K562 (cell line): ENCODE data around the gene GJB2. TPM values are rescaled to one million over a fixed set of nuclear protein-coding genes. Genes with fewer than 3 reads are reported as not detected.

Experiments used
- ATAC-seq: fragments of 200-7000 bp; cut with Tn5 transposase; 3 replicates; pipeline ENCODE4 v1.9.1; 2020; ENCODE audit warnings: moderate library complexity
- BruUV-seq: library from RNA; stranded (reverse); fragments of 400-500 nt; replicated peaks from 2 replicates; lab custom pipeline; 2021; lab: Mats Ljungman, UMichigan
- CTCF ChIA-PET: fragments of 300-600 bp; formaldehyde crosslinking; extraction: SDS; loops from one replicate; lab custom pipeline; 2021; ENCODE audit warnings: low intra/inter-chr PET ratio; lab: Yijun Ruan, JAX
- POLR2A ChIA-PET: fragments of 300-600, 350-650 bp; sonication (Branson Sonifier 250); formaldehyde crosslinking; extraction: SDS; loops from one replicate; lab custom pipeline; 2021; ENCODE audit warnings: antibody characterized with exemption, inconsistent platforms; lab: Yijun Ruan, JAX
- DNase-seq, 4 experiments: peaks; one replicate each; pipeline versions ENCODE4 v3.0.0 to v3.0.0-alpha.2; 2011 to 2018; ENCODE audit warnings: low spot score in 3 of 4, mixed read lengths in 3 of 4; ENCODE audit errors: extremely low read depth in 1 of 4
- FAIRE-seq: peaks from 2 replicates; lab custom pipeline; 2011; peaks lifted over from hg19 to GRCh38; lab: Jason Lieb, UNC
- H2AFZ ChIP-seq: 2 replicates; pipeline ENCODE4 v1.6.0; 2011; ENCODE audit warnings: low read depth, low read length, control low read depth, inconsistent platforms
- H3K27ac ChIP-seq: fragments of 200-600 bp; 3 replicates; pipeline ENCODE4 v1.8.0; 2011; ENCODE audit warnings: low read depth, mild to moderate bottlenecking, control low read depth, inconsistent platforms, low read length, moderate library complexity, mixed read lengths; ENCODE audit errors: extremely low read depth
- H3K27me3 ChIP-seq, 2 experiments: fragments of 300-600 bp in 1 of 2; 2 replicates in 1 of 2; 3 replicates in 1 of 2; pipeline versions ENCODE4 v1.6.0 to v1.8.0; 2011; ENCODE audit warnings: inconsistent platforms in 2 of 2, low read length in 2 of 2, mild to moderate bottlenecking in 1 of 2, mixed read lengths in 1 of 2, moderate library complexity in 1 of 2; ENCODE audit not compliant: control insufficient read depth in 2 of 2, insufficient read depth in 2 of 2
- H3K36me3 ChIP-seq: fragments of 300-600 bp; 3 replicates; pipeline ENCODE4 v1.8.0; 2011; ENCODE audit warnings: mild to moderate bottlenecking, low read length, inconsistent platforms; ENCODE audit not compliant: control insufficient read depth, insufficient read depth
- H3K4me1 ChIP-seq, 2 experiments: fragments of 200-600 bp in 1 of 2; replicated peaks in 1 of 2; 2 replicates in 1 of 2; 3 replicates in 1 of 2; pipeline versions ENCODE4 v1.5.1 to v1.8.0; 2011; ENCODE audit warnings: inconsistent platforms in 2 of 2, low read length in 2 of 2, mild to moderate bottlenecking in 1 of 2, mixed read lengths in 1 of 2, moderate library complexity in 1 of 2; ENCODE audit not compliant: control insufficient read depth in 2 of 2, insufficient read depth in 2 of 2
- H3K4me2 ChIP-seq: 2 replicates; pipeline ENCODE4 v1.6.1; 2011; ENCODE audit warnings: low read length, control low read depth, inconsistent platforms, mixed read lengths; ENCODE audit not compliant: insufficient read depth
- H3K4me3 ChIP-seq: fragments of 200-600 bp; sonication (generic), shearing (Covaris generic); 2 replicates; pipeline ENCODE4 v1.5.1; 2016; ENCODE audit warnings: control low read depth, inconsistent platforms
- H3K79me2 ChIP-seq: fragments of 200-600 bp; 3 replicates; pipeline ENCODE4 v1.8.0; 2011; ENCODE audit warnings: low read length, inconsistent platforms; ENCODE audit not compliant: control insufficient read depth, insufficient read depth
- H3K9ac ChIP-seq, 2 experiments: 2 replicates each; pipeline versions ENCODE4 v1.6.0 to v1.6.1; 2011; ENCODE audit warnings: low read depth in 2 of 2, low read length in 2 of 2, control low read depth in 1 of 2, inconsistent platforms in 1 of 2, mild to moderate bottlenecking in 1 of 2, mixed read lengths in 1 of 2; ENCODE audit not compliant: insufficient read depth in 1 of 2
- H3K9me1 ChIP-seq: one replicate; pipeline ENCODE4 v1.6.0; 2011; ENCODE audit warnings: inconsistent platforms, mild to moderate bottlenecking, low read length, moderate library complexity; ENCODE audit not compliant: control insufficient read depth, insufficient read depth
- H3K9me3 ChIP-seq: replicated peaks from 2 replicates; pipeline ENCODE4 v1.5.1; 2011; ENCODE audit warnings: low read depth, low read length, inconsistent platforms; ENCODE audit not compliant: control insufficient read depth, insufficient read depth
- H4K20me1 ChIP-seq: replicated peaks from 2 replicates; pipeline ENCODE4 v1.6.1; 2011; ENCODE audit warnings: low read length, inconsistent platforms, mixed read lengths; ENCODE audit not compliant: control insufficient read depth, insufficient read depth
- C11orf30 ChIP-seq: fragments of 450-650 bp; IDR thresholded peaks from 2 replicates; pipeline ENCODE4 v1.6.1; 2016; ENCODE audit warnings: low read depth, mild to moderate bottlenecking
- CXXC5 ChIP-seq: fragments of 250-450 bp; sonication (Bioruptor Pico); IDR thresholded peaks from 2 replicates; pipeline ENCODE4 v1.8.0; 2022; ENCODE audit warnings: inconsistent platforms, mild to moderate bottlenecking, moderate library complexity
- KLF10 ChIP-seq: fragments of 250-450 bp; sonication (Bioruptor Pico); IDR thresholded peaks from 2 replicates; pipeline ENCODE4 v1.6.1; 2021; ENCODE audit warnings: matching md5 sums
- MAFF ChIP-seq: IDR thresholded peaks from 2 replicates; pipeline ENCODE4 v1.6.1; 2012; ENCODE audit warnings: low read length, improper control_type of control experiment
- MAFG ChIP-seq: fragments of 450-650 bp; conservative IDR thresholded peaks from 2 replicates; pipeline ENCODE4 v1.6.1; 2016; ENCODE audit warnings: missing genetic modification characterization, missing compliant biosample characterization
- ZNF146 ChIP-seq: IDR thresholded peaks from one replicate; pipeline ENCODE4 v1.6.1; 2018; ENCODE audit warnings: missing compliant biosample characterization; ENCODE audit not compliant: unreplicated experiment
- ZNF253 ChIP-seq: fragments of 250-450 bp; sonication (Bioruptor Pico); conservative IDR thresholded peaks from 2 replicates; pipeline ENCODE4 v1.6.1; 2021; ENCODE audit warnings: mild to moderate bottlenecking
- ZNF316 ChIP-seq: fragments of 450-650 bp; IDR thresholded peaks from 2 replicates; pipeline ENCODE4 v1.6.1; 2016
- ZNF785 ChIP-seq: fragments of 250-450 bp; sonication (Bioruptor Pico); IDR thresholded peaks from 2 replicates; pipeline ENCODE4 v1.4.0; 2020; ENCODE audit warnings: mild to moderate bottlenecking
- WGBS: fragments of 100-300 bp; shearing (Covaris generic); methylation state at CpG from one replicate; pipeline ENCODE4 v1.1.6; 2016; ENCODE audit warnings: low coverage, mixed read lengths; ENCODE audit not compliant: insufficient coverage; ENCODE audit errors: missing lambda C conversion rate; 5-methylcytosine and 5-hydroxymethylcytosine counted together
- in situ Hi-C: fragments of 300-500 bp; cut with MboI; formaldehyde crosslinking; loops from 4 replicates; pipeline ENCODE4 v1.15.0; 2018; ENCODE audit warnings: inconsistent platforms, mixed read lengths
- intact Hi-C: fragments of 100-400 bp; cut with micrococcal nuclease; formaldehyde crosslinking; loops from 2 replicates; pipeline ENCODE4 v1.14.2; 2022
- polyA plus RNA-seq, 8 experiments: library from polyadenylated mRNA; depleted of rRNA in 4 of 8; stranded (reverse) in 5 of 8; unstranded in 3 of 8; fragments of >200 nt; fragmentation: Nextera tagmentation in 2 of 8; fragmentation: Illumina TruSeq in 1 of 8; extraction: Ambion mirVana in 2 of 8; extraction: Trizol in 1 of 8; gene quantifications; 2 replicates each; pipeline versions ENCODE4 v1.2.1 to v1.2.3, GENCODE V29; 2011 to 2014; ENCODE audit warnings: inconsistent platforms in 1 of 8, missing spikeins in 1 of 8
- total RNA-seq, 7 experiments: library from RNA; depleted of rRNA in 6 of 7; stranded (reverse); fragments of >200 nt in 6 of 7; fragmentation: Illumina TruSeq in 2 of 7; extraction: Trizol in 2 of 7; gene quantifications; 2 replicates each; pipeline versions ENCODE4 v1.2.1 to v1.2.3, GENCODE V29; 2011 to 2021; ENCODE audit warnings: low replicate concordance in 1 of 7

Gene GJB2
- total and polyA plus RNA-seq, 9 of the 15 experiments (the other 6 are each of a cell fraction or from before 2014, with no cell fraction given) = not detected

DNA sequence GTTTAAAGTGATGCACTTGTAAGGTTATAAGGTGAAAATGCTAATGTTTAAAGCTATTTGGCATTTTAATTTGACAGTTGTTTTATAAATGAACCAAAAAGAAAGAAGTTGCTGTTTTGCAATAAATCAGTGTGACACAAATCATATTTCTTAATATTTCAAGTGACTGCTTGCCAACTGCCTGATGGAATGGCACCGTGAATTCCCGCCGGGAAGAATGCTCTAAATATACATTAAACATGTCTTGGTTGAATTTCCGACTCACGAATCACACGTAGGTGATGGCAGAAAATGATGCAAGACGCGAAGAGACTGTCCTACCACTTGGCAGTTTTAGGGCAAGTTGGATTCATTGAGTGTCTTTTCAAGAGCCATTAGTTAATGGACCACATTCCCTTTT, 3.1 kb upstream of the GJB2 start:
- no peak for TF ChIP-seq KLF10 (CRISPR knock-in tag)
- TF ChIP-seq CXXC5 (CRISPR knock-in tag) = no peak
- no peak for TF ChIP-seq MAFF
- TF ChIP-seq, all 486 proteins: peak for 0
- ChIA-PET CTCF (no interaction called here), POLR2A (interaction anchor here (1.8 kb wide), 1 partner anchor 10 kb away, joined by 4 read pairs; no protein-coding TSS in a partner anchor)
- BruUV-seq = no TSS peak
- H3K4me3 ChIP-seq = no peak overlapping the region
- no peaks in the 10 kb centered on the region for H3K79me2 ChIP-seq
- no peak overlapping the region for H3K9ac ChIP-seq
- no peak overlapping the region for H3K4me2 ChIP-seq
- H3K36me3 ChIP-seq = no peaks in the 10 kb centered on the region
- peaks cover 0 to 4% of the 10 kb centered on the region in 2 experiments; a peak in 1 of 5 replicates for H3K4me1 ChIP-seq
- ATAC-seq (no peak), DNase-seq (no peak), FAIRE-seq (no peak)
- intact Hi-C loops = loop anchor here (5.0 kb wide), 2 partner anchors 292 to 732 kb away; no protein-coding TSS in a partner anchor
- 0% methylated on average over 8 of the region's 8 CpGs for WGBS
- in situ Hi-C loops = no loop called here
- H3K9me3 ChIP-seq = no peaks in the 10 kb centered on the region
- H3K27me3 ChIP-seq = peaks cover 3 to 12% of the 10 kb centered on the region in 2 experiments; a peak in 3 of 5 replicates
- no peaks in the 10 kb centered on the region for H4K20me1 ChIP-seq
- no peaks in the 10 kb centered on the region for H3K9me1 ChIP-seq
- no peak overlapping the region for H2AFZ ChIP-seq
- H3K27ac ChIP-seq = no peak overlapping the region

DNA sequence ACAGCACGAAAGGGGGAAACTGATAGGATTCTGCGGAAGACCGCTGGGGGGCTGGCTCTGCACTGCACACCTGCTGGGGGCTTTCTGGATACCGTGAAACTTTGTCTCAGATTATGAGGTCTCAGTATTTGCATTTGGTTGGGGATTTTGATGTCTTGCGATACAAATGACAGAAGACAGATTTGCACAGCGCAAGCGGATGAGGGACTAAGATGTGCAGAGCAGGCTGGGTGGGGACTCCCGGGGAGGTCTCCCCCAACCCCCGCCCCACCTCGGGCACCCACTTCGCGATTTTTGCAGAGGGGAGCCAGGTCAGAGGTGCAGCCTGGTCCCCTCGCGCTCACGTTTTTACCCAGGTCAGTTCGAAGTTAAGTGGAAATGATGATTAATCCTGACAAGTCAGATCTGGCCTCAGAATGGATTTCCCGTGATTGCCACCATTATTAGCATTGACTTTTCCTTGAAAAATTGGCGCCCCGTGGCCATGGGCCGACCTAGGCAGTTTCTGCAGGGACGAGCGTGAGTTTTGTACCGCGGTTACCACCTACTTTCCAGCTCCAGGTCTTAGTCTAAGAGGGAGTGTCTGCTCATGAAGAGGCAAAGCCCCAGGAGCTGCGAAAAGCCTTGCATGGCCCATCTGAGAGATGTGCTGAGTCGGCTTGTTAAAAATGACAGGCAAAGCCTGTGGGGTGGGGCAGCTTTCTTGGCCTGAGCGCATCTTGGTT, 1.3 kb upstream of the GJB2 start:
- POLR2A ChIA-PET = interaction anchor here (0.7 to 1.8 kb wide), 2 partner anchors 8 to 24 kb away, joined by 3 to 4 read pairs; no protein-coding TSS in a partner anchor
- CTCF ChIA-PET = no interaction called here
- Histone ChIP-seq H3K9me3 (no peaks in the 10 kb centered on the region), H2AFZ (no peak overlapping the region), H4K20me1 (no peaks in the 10 kb centered on the region), H3K27ac (no peak overlapping the region), H3K79me2 (no peaks in the 10 kb centered on the region), H3K36me3 (no peaks in the 10 kb centered on the region), H3K4me3 (no peak overlapping the region), H3K27me3 (peaks cover 4 to 15% of the 10 kb centered on the region in 2 experiments; a peak in 4 of 5 replicates), H3K4me2 (no peak overlapping the region), H3K4me1 (peaks cover 4% of the 10 kb centered on the region in 2 experiments; a peak in 2 of 5 replicates), H3K9me1 (no peaks in the 10 kb centered on the region), H3K9ac (no peak overlapping the region)
- ATAC-seq (no peak), FAIRE-seq (no peak), DNase-seq (no peak)
- no TSS peak for BruUV-seq
- intact Hi-C loops = no loop called here
- TF ChIP-seq C11orf30 (peak; percentile 39; the same call in 1 of the 2 replicates), ZNF785 (CRISPR knock-in tag) (no peak), ZNF253 (CRISPR knock-in tag) (no peak), MAFG (tag) (peak; percentile 37; the same call in 1 of the 2 replicates), ZNF146 (CRISPR knock-in tag) (no peak), ZNF316 (peak; percentile 58)
- in situ Hi-C loops = no loop called here
- 15% methylated on average over 20 of the region's 27 CpGs for WGBS
